HG03457 (cell line): ENCODE results near the gene SV2C.

Experiments
- ATAC-seq: cut with Tn5 transposase; IDR thresholded peaks from one replicate; pipeline ENCODE4 v1.9.1; 2021; ENCODE audit warnings: moderate number of reproducible peaks; ENCODE audit not compliant: unreplicated experiment

Gene SV2C

GRCh38 chr5:76099756-76100155, 16.6 kb downstream of the SV2C start:
- no peak for ATAC-seq

- no peak for ATAC-seq
These were observed 20.8 kb downstream of the SV2C start for GRCh38 chr5:76104027-76104426.

GRCh38 chr5:76106149-76106548, 23.0 kb downstream of the SV2C start:
- no peak for ATAC-seq

GRCh38 chr5:76111477-76112174, 28.4 kb downstream of the SV2C start:
- no peak for ATAC-seq

- ATAC-seq: no peak
These were observed 29.9 kb downstream of the SV2C start for GRCh38 chr5:76113103-76113502.

GRCh38 chr5:76114179-76114851, 31.1 kb downstream of the SV2C start:
- ATAC-seq: no peak

- no peak for ATAC-seq
These were observed 42.2 kb downstream of the SV2C start for GRCh38 chr5:76125346-76125745.

- no peak for ATAC-seq
These were observed 42.7 kb downstream of the SV2C start for GRCh38 chr5:76125888-76126287.

- no peak for ATAC-seq
These were observed 50.8 kb downstream of the SV2C start for GRCh38 chr5:76134003-76134402.

- no peak for ATAC-seq
These were observed 51.5 kb downstream of the SV2C start for GRCh38 chr5:76134646-76135045.

GRCh38 chr5:76137887-76138542, 54.8 kb downstream of the SV2C start:
- no peak for ATAC-seq

- no peak for ATAC-seq
These were observed 60.7 kb downstream of the SV2C start for GRCh38 chr5:76143884-76144283.

GRCh38 chr5:76144513-76145274, 61.5 kb downstream of the SV2C start:
- no peak for ATAC-seq

- no peak for ATAC-seq
These were observed 62.8 kb downstream of the SV2C start for GRCh38 chr5:76145945-76146344.

GRCh38 chr5:76149636-76150035, 66.5 kb downstream of the SV2C start:
- no peak for ATAC-seq

GRCh38 chr5:76152161-76152560, 69.0 kb downstream of the SV2C start:
- no peak for ATAC-seq

GRCh38 chr5:76152700-76153099, 69.5 kb downstream of the SV2C start:
- ATAC-seq: no peak

GRCh38 chr5:76153271-76153670, 70.1 kb downstream of the SV2C start:
- no peak for ATAC-seq

GRCh38 chr5:76154009-76154690, 71.0 kb downstream of the SV2C start:
- no peak for ATAC-seq

GRCh38 chr5:76155536-76155935, 72.4 kb downstream of the SV2C start:
- no peak for ATAC-seq

GRCh38 chr5:76162335-76162734, 79.2 kb downstream of the SV2C start:
- no peak for ATAC-seq
